CD14-positive monocyte (primary cell): ENCODE data around the gene TMEM203. TPM values are rescaled to one million over a fixed set of nuclear protein-coding genes. Genes with fewer than 3 reads are reported as not detected.

Source experiments
- DNase-seq, 3 donors: peaks; one replicate each; pipeline ENCODE4 v3.0.0-alpha.2; 2011 to 2022
- H2AFZ ChIP-seq: 2 replicates; pipeline ENCODE4 v1.6.0; 2012; ENCODE audit warnings: mild to moderate bottlenecking, low read depth, low read length, inconsistent platforms; ENCODE audit not compliant: insufficient read depth, poor library complexity, severe bottlenecking
- H3K27ac ChIP-seq, 2 donors: 1 replicate in 1 of 2; 2 replicates in 1 of 2; pipeline ENCODE4 v1.5.1; 2012 to 2013; ENCODE audit warnings: low read length in 2 of 2, control low read depth in 1 of 2, inconsistent platforms in 1 of 2, low read depth in 1 of 2, mild to moderate bottlenecking in 1 of 2
- H3K27me3 ChIP-seq, 2 donors: one replicate each; pipeline versions ENCODE4 v1.6.0 to v1.6.1; 2011 to 2013; ENCODE audit warnings: low read length in 2 of 2; ENCODE audit not compliant: control insufficient read depth in 2 of 2, insufficient read depth in 2 of 2
- H3K36me3 ChIP-seq, 2 donors: replicated peaks in 1 of 2; 1 replicate in 1 of 2; 2 replicates in 1 of 2; pipeline versions ENCODE4 v1.5.1 to v1.6.1; 2012 to 2013; ENCODE audit warnings: low read length in 2 of 2, control low read depth in 1 of 2, inconsistent platforms in 1 of 2, mild to moderate bottlenecking in 1 of 2; ENCODE audit not compliant: insufficient read depth in 2 of 2, control insufficient read depth in 1 of 2
- H3K4me1 ChIP-seq, 2 donors: 1 replicate in 1 of 2; 2 replicates in 1 of 2; pipeline versions ENCODE4 v1.5.1 to v1.6.1; 2012 to 2013; ENCODE audit warnings: low read length in 2 of 2, control low read depth in 1 of 2, inconsistent platforms in 1 of 2, mild to moderate bottlenecking in 1 of 2, moderate library complexity in 1 of 2; ENCODE audit not compliant: insufficient read depth in 2 of 2, control insufficient read depth in 1 of 2
- H3K4me2 ChIP-seq: replicated peaks from 2 replicates; pipeline ENCODE3; 2012; ENCODE audit warnings: low read length, moderate library complexity, mild to moderate bottlenecking; ENCODE audit not compliant: poor library complexity, severe bottlenecking; ENCODE audit errors: extremely low read depth
- H3K4me3 ChIP-seq, 3 experiments: fragments of 200-600 bp in 1 of 3; sonication (generic) in 1 of 3; replicated peaks in 1 of 3; 1 replicate in 2 of 3; 2 replicates in 1 of 3; pipeline ENCODE4 v1.5.1; 2011 to 2013; ENCODE audit warnings: low read length in 3 of 3, mild to moderate bottlenecking in 3 of 3, control low read depth in 2 of 3, low read depth in 2 of 3, inconsistent platforms in 1 of 3, moderate library complexity in 1 of 3
- H3K79me2 ChIP-seq: 2 replicates; pipeline ENCODE4 v1.6.0; 2012; ENCODE audit warnings: mild to moderate bottlenecking, control low read depth, inconsistent platforms, low read length, moderate library complexity; ENCODE audit not compliant: insufficient read depth
- H3K9ac ChIP-seq: 2 replicates; pipeline ENCODE4 v1.6.0; 2017; ENCODE audit warnings: low read length, mild to moderate bottlenecking; ENCODE audit not compliant: insufficient read depth, poor library complexity, severe bottlenecking
- H3K9me3 ChIP-seq, 2 donors: replicated peaks in 1 of 2; 1 replicate in 1 of 2; 2 replicates in 1 of 2; pipeline versions ENCODE4 v1.5.1 to v1.6.1; 2012 to 2013; ENCODE audit warnings: low read length in 2 of 2, control low read depth in 1 of 2; ENCODE audit not compliant: control insufficient read depth in 1 of 2, insufficient read depth in 1 of 2
- H4K20me1 ChIP-seq: 2 replicates; pipeline ENCODE4 v1.6.0; 2012; ENCODE audit warnings: mild to moderate bottlenecking, low read length, control low read depth, moderate library complexity; ENCODE audit not compliant: insufficient read depth
- H3K27ac Mint-ChIP-seq, 7 donors: one replicate each; pipeline ENCODE4 v1.8.0; 2020; ENCODE audit warnings: mild to moderate bottlenecking in 7 of 7, mixed read lengths in 7 of 7, moderate library complexity in 6 of 7, inconsistent platforms in 2 of 7
- H3K27me3 Mint-ChIP-seq, 3 donors: one replicate each; pipeline ENCODE4 v1.8.0; 2021 to 2022; ENCODE audit warnings: low read depth in 3 of 3, mild to moderate bottlenecking in 3 of 3, mixed read lengths in 3 of 3, moderate library complexity in 3 of 3, inconsistent platforms in 1 of 3
- H3K36me3 Mint-ChIP-seq, 2 donors: one replicate each; pipeline ENCODE4 v1.8.0; 2020; ENCODE audit warnings: mixed read lengths in 2 of 2, inconsistent platforms in 1 of 2, mild to moderate bottlenecking in 1 of 2
- H3K4me1 Mint-ChIP-seq: one replicate; pipeline ENCODE4 v1.8.0; 2020; ENCODE audit warnings: mild to moderate bottlenecking, mixed read lengths
- H3K4me3 Mint-ChIP-seq, 2 donors: one replicate each; pipeline ENCODE4 v1.8.0; 2020; ENCODE audit warnings: mild to moderate bottlenecking in 2 of 2, mixed read lengths in 2 of 2, moderate library complexity in 1 of 2
- H3K9me3 Mint-ChIP-seq, 7 donors: one replicate each; pipeline ENCODE4 v1.8.0; 2020 to 2022; ENCODE audit warnings: mixed read lengths in 7 of 7, mild to moderate bottlenecking in 6 of 7, moderate library complexity in 6 of 7, inconsistent platforms in 2 of 7
- CTCF ChIP-seq: fragments of 200-600 bp; IDR thresholded peaks from one replicate; pipeline ENCODE4 v1.8.0; 2022; ENCODE audit warnings: antibody characterized with exemption, mild to moderate bottlenecking
- WGBS: methylation state at CpG from one replicate; pipeline ENCODE4 v1.1.5; 2013; ENCODE audit warnings: missing lambda C conversion rate; ENCODE audit not compliant: insufficient coverage; 5-methylcytosine and 5-hydroxymethylcytosine counted together
- intact Hi-C, 2 donors: fragments of 100-400 bp; cut with micrococcal nuclease; formaldehyde crosslinking; loops; one replicate each; pipeline versions ENCODE4 v1.15.0 to v1.15.1; 2023
- polyA plus RNA-seq, 3 donors: library from polyadenylated mRNA; depleted of rRNA in 1 of 3; unstranded in 2 of 3; stranded (reverse) in 1 of 3; fragments of 300-500 nt in 2 of 3; fragments of >200 nt in 1 of 3; fragmentation: Illumina TruSeq in 2 of 3; gene quantifications; 1 replicate in 2 of 3; 2 replicates in 1 of 3; pipeline ENCODE4 v1.2.3, GENCODE V29; 2012 to 2021

Gene TMEM203
- polyA plus RNA-seq, 3 donors = 13.1 to 88.1 (median 76.1) TPM

- H3K27ac Mint-ChIP-seq = no peak overlapping the region
These were observed 10.9 kb upstream of the TMEM203 start for GRCh38 chr9:137216188-137216965.

More at GRCh38 chr9:137216188-137216965, 10.9 kb upstream of the TMEM203 start:
- H3K4me3 ChIP-seq = no peak overlapping the region
- Mint-ChIP-seq H3K9me3 (no peaks in the 10 kb centered on the region), H3K4me3 (no peak overlapping the region), H3K36me3 (peaks cover 16 to 30% of the 10 kb centered on the region in 2 donors), H3K4me1 (peaks cover 5% of the 10 kb centered on the region), H3K27me3 (peaks cover 3 to 10% (median 10%) of the 10 kb centered on the region in 3 donors)
- peaks cover 0 to 9% of the 10 kb centered on the region in 2 donors for H3K27me3 ChIP-seq
- no peaks in the 10 kb centered on the region for H3K9me3 ChIP-seq
- no peak overlapping the region for H3K27ac ChIP-seq
- 97% methylated on average over 30 of the region's 30 CpGs for WGBS
- H3K36me3 ChIP-seq = peaks cover 30 to 33% of the 10 kb centered on the region in 2 donors
- peaks cover 4 to 20% of the 10 kb centered on the region in 2 donors for H3K4me1 ChIP-seq
- intact Hi-C loops = no loop called here
- no peak overlapping the region for H2AFZ ChIP-seq
- H3K9ac ChIP-seq = no peak overlapping the region
- H3K79me2 ChIP-seq = no peaks in the 10 kb centered on the region
- no peak for TF ChIP-seq CTCF
- DNase-seq = no peak
- H3K4me2 ChIP-seq = no peak overlapping the region
- no peaks in the 10 kb centered on the region for H4K20me1 ChIP-seq
